GM19099 (cell line): ENCODE data around the gene HMGCLL1.

Source experiments
- POLR2A ChIP-seq: IDR thresholded peaks from 3 replicates; pipeline ENCODE4 v1.6.1; 2011; ENCODE audit warnings: low read depth; ENCODE audit not compliant: insufficient read length; ENCODE audit errors: extremely low read depth

HMGCLL1 gene

DNA sequence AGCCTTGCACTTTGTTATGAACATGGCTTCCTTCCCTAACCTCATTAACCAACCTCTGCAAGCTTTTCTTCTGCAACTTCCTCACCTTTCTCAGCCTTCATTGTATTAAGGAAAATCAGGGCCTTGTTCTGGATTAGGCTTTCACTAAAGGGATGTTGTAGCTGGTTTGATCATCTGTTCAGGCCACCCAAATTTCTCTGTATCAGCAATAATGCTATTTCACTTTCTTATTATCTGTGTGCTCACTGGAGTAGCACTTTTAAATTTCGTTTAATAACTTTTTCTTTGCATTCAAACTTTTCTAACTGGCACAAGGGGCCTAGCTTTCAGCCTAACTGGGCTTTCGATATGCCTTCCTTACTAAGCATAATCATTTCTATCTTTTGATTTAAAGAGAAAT lies 155.1 kb downstream of the HMGCLL1 start:
- TF ChIP-seq POLR2A = no peak

DNA sequence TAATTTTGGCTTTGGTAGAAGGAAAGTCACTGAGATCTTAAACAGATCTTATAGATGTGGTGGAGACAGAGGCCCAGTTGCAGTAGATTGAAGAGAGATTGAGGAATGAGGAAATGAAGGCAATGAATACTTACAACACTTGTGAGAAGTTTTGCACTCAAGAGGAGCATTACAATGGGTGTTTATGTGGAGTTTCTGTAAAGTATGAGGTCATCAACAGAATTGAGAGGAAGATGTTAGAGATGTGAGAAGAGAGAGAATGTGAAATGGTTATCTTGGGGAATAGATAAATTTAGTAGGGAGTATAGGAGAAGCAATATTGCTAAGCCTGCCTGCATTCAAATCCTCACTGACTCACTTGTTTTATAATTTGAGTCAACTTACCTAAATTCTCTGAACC lies 168.3 kb downstream of the HMGCLL1 start:
- TF ChIP-seq POLR2A = no peak

DNA sequence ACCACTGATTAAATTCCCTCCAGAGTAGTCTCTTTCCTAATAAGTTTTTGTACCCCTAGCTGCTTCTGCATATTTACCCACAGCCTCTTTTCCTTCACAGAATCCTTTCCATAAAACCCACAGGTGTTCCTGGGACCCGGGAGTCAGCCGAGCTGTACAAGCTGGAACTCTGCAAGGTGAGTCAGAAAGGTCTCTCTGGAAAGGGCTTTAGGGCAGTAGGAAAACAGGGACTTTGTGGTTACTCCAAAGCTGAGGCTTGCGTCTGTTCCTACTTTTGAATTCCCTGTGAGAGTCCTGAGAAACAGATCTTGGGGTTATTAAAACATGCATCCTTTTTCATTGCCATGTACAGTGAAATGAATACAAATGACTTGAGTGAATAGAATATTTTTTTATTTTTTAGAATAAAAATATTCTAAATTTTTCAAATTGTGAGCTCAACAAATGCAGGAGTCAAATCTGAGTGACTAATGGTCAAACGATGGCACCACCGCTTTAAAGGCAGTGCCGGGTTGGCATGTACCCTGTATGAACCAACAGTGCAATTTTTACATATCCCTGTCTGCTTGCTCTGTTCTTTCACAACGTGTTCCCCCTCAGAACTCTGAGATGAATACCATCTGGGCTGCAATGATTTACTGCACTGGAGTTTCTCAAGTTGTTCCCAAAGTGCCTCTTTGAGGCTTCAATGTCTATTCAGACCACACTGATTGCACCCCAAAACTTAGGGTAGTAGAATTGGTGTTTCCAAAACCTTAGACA lies 173.3 kb downstream of the HMGCLL1 start:
- TF ChIP-seq POLR2A = no peak

DNA sequence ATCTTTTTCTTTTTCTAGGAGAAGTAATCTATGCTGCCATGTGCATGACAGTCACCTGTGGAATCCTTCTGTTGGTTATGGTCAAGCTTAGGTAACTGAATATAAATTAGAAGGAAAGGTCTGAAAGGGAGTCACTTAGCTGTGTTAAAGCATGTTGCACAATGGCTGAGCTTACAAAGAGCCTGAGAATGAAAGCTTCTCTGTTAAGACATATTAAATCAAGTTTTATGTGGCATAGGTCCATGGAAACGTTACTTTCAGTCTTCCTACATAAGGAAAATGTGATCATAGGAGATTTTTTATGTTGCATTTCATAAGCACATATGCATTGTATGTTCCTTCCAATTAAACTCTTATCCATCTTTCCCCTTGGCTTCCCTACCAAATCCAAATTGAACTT lies 179.6 kb downstream of the HMGCLL1 start:
- TF ChIP-seq POLR2A = no peak

GRCh38 chr6:55397986-55398385 lies 181.0 kb downstream of the HMGCLL1 start:
- TF ChIP-seq POLR2A = no peak

DNA sequence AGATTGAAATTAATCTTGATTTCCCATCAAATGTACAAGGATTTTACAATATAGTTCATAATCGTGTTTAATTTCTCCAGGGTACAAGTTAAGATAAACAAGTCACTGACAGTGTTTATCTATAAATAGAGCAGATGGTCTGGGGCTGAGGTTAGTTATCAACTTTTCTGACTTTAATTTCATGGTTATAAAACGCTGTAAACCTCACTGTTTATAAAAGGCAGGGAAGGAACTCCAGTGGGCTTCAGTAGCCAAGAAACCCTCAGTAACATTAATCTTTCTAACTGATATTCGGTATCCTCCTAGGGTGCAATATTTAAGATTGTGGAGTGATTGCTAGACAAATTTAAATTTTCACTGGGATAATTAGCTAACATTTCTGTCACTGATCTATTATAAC lies 183.1 kb downstream of the HMGCLL1 start:
- no peak for TF ChIP-seq POLR2A

DNA sequence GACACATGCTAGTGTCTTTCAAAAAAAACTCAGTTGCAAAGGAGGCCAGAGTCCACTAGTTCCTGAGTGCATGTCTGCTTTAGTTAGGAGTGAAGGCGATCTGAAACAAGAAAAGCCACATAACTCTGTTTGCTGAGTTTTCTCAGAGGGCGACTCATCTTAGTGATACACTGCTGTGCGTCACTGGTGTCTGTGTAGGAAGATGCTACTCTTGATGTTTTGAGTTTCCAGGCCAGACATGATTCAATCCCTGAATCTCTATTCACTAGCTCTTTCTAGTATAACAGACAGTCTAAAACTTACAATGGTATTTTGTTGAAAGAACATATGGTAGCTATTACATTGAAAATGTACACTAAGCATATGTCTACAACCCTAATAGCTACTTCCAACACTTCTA lies 190.8 kb downstream of the HMGCLL1 start:
- TF ChIP-seq POLR2A = no peak
